DMS79 treated with DMSO at 0.1 percent for 48 hours (cell line): ENCODE data around the gene CAPN9.

Experiments used
- DNase-seq: peaks from one replicate; lab custom pipeline; 2025; lab: John Stamatoyannopoulos, UW

CAPN9 gene

DNA sequence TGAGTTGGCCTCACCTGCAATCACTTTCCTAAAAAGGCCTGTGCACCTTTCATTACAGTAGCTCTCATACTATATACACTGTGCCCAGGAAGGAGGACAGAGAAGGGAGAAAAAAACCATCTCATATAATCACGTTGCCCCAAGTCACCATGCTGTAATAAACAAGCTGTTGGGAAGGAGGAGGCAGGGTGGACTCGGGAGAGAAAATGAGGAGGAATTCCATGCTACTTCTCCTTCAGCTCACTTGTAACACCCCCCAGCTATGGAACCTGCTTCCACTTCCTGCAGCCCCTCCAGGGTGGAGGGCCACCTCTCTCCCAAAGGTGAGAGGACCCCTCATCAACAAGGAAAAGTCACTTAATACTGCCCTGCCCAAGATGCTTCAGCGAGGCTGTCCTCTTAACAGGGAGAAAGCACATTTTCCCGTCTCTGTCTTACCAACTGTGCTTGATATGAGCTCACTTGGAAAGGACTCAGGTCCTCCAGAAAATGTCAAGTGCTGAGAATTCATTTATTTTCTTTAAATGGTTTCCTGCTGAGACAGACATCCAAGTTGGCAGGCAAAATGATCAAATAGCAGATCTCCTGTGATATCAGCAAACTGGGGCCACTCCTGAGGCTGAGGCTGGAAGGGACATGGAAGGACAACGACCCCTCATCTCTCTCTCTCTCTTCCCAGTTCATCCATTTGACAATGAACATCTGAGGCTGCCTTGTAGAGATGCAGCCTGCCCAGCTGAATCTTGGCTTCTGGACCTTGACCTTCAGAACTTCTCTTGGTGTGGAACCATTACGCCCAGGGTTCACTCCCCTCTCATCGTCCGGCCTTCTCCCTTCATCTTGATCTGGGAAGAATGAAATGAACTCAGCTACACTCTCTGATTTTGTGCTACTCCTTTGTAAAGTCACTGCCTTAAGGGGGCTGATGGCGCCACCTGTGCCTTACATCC lies 54.0 kb downstream of the CAPN9 start:
- no peak for DNase-seq

DNA sequence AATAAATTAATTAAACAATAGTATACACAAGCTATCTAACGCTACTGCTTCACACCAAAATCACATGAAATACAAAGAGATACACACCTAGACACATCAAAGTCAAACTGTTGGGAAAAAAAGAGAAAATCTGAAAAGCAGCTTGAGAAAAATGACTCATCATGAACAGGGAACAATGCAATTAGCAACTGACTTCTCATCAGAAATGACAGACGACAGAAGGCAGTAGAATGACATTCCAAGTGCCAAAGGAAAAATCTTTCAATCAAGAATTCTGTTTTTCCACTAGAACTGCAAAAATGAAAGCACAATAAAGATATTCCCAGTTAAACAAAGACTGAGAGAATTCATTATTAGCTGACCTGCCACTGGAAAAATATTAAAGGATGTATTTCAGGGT lies 57.2 kb downstream of the CAPN9 start:
- no peak for DNase-seq

DNA sequence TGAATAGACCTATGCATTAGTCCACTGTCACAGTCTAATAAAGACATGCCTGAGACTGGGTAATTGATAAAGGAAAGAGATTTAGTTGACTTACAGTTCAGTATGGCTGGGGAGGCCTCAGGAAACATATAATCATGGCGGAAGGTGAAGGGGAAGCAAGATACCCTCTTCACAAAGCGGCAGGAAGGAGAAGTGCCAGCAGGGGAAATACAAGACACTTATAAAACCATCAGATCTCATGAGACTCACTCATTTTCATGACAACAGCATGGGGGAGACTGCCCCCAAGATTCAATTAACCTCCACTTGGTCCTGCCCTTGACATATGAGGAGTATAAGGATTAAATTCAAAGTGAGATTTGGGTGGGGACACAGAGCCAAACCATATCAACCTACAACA lies 59.4 kb downstream of the CAPN9 start:
- DNase-seq, result no peak

DNA sequence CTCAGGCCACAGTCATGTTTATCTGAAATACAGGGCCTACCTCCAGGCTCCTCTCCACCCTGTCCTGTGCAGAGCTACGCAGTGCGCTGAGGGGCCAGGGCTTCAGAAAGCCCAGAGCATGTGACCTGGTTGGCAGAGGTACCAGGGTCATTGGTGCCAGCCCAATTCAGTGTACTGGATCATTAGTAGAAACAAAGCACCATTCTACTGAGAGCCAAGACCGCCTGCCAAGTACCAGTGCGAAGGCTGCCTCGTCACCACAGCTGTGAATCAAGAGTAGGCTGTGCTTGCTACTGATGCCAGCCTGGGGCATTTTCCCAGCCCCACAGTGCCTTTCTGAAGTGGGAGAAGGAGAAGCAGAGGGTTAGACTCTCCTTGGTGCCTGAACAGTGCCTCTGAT lies 59.8 kb downstream of the CAPN9 start:
- no peak for DNase-seq

DNA sequence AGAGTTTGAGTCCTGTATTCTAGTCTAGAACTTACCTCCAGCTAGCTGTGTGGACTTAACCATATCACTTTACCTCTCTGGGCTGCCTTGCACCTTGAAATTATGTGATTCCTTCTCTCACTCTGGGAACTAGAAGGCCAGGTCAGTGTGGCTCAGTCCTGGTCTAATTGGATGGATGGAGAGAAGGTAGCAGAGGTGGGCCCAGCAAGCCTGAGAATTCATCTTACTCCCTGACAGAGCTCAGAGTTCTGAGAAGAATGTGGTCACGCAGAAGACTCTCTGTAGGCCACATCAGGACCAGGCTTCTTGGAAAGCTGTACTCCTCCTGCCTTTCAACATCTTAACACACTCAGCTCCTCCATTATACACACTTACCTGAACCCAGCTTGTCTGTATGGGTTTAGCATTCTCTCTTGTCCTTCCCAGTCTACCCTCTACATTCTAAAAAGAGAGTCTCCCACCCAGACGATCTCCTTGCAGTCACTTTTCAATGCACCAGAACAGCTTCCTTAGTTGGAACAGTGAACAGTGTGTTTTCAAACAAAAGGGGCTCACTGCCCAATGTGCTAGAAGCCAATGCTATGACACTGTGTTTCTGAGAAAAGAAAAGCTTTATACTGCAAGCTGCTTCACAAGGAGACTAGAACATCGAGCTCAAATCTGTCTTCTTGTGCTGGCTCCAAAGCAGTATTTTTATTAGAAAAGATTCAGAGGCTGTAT lies 60.5 kb downstream of the CAPN9 start:
- DNase-seq, result no peak

DNA sequence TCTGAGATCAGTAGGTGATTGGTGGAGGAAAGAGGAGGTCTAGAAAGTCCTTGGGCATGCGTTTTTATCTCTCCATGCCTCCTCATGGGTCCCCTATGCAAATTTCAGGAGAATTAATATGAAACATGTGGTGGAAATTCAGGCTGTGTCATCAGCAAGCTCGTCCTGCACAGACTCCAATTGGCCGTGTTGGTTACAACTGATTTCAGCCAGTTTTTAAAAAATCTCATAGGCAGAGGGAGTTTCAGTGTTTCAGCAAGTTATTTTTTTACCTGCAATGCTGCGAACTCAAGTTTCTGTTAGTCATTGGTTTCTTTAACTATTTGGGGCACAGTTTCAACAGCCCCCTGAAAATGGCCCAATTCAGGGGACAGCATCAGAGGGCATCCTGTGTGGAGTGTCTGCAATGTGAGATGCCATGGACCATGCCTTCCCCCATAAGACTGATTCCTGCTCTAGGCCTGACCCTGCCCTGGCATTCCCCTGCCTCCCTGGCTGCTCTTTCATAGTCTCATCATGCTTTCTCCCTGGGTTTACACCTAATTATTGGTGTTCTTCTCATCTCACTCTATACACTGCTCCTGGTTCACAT lies 61.2 kb downstream of the CAPN9 start:
- DNase-seq, result no peak

DNA sequence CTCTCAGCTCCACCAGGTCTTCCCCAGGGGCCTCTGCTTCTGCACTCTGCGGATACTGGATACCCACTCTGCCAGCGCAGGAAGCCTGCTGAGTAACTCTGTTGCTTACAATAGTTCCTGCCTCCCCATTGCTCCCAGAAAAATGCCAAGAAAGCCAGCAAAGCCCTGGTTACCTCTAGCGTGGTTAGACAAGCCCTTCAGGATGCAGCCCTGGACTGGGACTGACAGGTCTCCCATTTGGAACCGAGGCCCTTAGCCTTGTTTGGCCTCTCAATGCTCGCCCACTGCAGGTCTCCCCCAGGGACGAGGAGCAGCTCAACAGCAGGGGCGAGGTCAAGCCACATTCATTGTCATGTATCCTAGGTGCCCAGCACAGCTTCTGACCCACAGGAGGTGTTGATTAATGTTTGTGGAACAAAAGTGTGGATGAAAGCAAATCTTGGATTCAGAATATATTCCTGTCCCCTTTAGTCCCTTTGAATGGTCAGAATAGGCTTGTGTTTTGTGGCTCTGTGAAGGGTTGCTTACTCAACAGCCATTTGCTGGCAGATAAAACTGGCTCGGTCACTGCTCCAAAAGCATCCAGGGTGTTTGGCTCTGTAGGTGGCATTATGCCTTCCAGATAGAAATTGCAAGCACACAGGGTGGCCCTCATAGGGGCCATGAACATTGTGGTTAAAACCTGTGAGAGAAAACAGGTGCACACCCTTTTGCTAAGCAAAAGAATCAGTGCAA lies 62.2 kb downstream of the CAPN9 start:
- no peak for DNase-seq

DNA sequence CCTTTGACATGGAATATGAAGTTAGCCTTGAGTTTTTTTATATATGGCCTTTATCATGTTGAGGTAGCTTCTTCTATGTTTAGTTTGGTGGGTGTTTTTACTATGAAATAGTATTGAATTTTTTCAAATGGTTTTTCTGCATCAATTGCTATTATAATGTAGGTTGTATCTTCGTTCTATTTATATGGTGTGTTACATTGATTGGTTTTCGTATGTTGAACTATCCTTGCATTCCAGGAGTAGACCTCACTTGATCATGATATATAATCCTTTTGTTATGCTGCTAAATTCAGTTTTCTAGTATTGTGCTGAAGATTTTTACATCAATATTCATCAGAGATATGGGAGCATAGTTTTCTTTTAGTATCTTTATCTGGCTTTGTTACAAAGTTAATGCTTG lies 65.4 kb downstream of the CAPN9 start:
- no peak for DNase-seq

DNA sequence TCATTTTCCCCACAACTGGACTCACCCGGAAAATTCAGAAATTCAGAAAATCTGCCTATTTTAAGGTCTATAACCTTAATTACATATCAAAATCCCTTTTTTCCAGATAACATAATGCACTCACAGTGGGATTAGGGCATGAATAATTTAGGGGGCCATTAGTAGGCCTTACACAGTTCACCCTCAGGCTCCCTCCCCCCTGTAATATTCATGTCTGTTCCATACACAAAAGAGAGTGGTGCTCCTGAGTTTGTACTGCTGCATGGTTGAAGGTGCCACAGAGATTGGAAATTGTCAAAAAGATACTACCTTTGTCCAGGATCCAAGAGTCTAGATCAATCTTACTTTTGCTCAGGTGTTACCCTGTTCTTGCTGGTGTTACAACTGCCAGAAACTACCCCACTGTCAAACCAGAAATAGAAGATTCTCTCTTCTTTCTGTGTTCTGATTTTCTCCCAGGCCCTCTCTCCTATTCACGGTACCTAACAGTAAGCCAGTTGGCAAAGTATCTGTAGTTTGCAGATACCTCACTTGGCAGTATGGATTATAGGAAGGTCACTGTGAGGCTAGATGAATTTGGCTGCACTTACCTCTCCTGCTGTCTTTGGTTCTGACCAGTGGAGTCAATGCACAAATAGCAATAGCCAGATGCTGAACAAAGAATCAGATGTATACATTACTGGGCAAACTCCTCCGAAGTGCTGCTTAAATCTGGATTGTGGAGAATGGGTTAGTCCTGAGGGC lies 67.9 kb downstream of the CAPN9 start:
- no peak for DNase-seq

DNA sequence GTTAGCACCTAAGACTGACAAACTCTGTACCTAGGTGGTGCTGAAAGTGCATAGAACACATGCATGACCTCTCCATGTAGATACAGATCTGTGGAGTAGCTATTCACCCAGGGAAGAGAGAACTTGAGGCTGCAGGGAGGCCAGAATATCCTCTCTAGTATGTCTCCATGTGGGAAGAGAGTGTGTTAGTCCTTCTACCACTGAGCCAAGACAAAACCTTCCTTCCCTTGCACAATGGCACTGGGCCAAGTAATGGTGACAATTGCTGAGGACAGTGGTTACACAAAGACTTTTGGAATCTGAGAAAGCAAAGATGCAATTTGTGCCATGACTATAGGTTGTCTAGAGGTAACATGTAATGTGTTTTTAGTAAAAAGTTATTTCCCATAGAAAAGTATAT lies 68.8 kb downstream of the CAPN9 start:
- DNase-seq, result no peak

DNA sequence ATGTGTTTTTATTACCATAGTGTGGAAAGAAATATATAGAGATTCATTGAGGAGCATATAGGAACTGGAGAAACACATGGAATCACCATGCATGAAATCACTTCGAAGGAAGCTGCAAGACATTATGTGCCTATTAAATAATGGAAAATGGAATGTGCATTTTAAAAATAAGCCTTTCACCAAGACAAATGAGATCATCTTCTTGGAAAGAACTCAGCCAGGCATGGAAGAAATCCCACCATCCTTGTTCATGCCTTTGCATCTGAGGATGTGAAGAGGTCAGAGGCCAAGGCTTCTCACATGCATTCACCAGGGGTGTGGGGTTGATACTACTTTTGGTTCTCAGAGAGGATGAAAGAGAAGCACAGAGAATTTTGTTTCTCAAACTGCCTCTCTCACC lies 71.2 kb downstream of the CAPN9 start:
- no peak for DNase-seq

DNA sequence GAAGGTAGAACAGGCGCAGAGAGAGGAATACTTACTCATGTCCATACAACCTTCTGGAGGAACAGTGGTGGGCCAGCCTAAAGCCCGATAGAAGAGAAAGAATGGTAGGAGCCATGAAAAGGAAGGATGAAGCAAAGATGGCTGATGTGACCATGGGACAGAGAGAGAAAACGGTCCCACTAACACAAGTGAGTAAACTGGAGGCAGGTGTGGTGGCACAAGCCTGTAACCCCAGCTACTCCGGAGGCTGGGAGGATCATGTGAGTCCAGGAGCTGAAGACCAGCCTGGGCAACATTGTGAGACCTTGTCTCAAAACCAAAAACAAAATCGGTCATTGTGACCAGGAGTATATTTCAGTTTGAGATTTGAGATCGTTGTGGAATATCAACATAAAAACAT lies 71.7 kb downstream of the CAPN9 start:
- DNase-seq, result no peak

DNA sequence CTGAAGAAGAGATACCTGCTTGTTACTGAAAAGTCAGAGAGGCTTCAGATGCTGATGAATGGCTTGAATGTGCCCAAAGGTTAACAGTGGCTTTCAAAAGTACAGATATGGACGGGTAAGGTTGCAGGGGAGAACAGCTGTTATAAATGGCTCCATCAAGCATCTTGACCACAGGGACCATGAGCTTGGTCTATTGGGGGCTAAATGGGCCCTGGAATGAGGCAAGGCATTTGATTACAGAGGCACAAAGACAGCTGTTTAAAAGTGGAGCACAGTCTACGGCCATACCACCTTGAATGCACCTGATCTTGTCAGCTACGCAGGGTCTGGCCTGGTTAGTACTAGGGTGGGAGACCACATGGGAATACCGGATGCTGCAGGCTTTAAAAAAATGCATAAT lies 72.8 kb downstream of the CAPN9 start:
- no peak for DNase-seq

DNA sequence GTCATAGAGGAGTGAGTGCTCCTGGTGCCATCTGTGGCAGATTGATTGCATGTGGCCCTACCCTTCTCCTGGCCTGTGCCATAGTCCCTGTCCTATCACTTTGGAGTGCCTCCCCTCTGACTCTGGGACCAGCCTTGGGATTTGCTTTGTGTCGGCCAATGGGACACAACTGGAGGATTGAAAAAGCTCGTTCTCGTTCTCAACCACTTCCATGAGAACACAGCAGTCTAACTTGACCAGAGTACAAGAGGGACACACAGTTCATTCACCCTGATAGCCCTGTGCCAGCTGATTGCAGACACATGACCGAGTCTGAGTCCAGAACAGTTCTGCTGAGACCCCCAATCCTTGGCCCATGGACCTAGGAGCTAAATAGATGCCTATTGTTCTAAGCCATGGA lies 73.4 kb downstream of the CAPN9 start:
- no peak for DNase-seq

DNA sequence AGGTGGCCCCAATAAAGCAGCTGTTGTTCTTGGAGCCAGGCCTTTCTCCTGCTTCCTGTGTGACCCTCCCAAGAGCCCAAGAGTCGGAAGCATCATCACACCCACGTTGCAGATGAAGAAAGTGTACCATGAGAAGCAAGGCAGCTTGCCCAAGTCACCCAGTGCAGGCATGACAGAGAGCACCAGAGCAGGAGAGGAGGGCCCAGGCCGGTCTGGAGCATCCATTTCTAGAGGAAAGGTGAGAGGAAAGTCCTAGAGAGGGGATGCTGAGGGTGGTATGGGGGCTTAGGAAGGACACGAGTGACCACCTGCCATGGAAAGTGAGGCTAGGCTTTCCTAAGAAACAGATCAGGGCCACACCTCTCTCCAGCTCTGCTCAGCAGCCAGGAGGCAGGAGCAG lies 74.2 kb downstream of the CAPN9 start:
- DNase-seq, result no peak

DNA sequence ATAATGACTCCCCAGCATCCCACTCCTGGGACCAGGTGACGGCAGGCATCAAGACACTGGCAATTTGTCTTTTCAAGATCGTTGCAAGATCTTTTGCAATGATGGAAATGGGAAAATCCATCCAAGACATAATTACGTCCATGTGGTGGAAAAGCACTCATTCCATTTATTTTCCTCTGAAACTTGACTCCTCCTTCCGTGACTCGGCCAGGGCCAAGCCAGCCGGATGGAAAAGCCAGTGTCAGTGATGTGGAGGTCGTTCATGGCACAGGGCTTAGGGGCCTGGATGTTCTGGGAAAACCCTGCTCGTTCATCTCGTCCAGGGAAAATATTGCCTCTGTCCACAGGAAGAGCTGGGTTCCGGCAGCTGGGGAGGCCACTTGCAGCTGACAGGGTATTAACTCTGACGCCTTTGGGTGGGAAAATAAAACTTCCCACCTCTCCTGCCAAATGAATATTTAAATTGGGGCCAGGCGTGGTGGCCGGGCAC lies 74.9 kb downstream of the CAPN9 start:
- no peak for DNase-seq

DNA sequence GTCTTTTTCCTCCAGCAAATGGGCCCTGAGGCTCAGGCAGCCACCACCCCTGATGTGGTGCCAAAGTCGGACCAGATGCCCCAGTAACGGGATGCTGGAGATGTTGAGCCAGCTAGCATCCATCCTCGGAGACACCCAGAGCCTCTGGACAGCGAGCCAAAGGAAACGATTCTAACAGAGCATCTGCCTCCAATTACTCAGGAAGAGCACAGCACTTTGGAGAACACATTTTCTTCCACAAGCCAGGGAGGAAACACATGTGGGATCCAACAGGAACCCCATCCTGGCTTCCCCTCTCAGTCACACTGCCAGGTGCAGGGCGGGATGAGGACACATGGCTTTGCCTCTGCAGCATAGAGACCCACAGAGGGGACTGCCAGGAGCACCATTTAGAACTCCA lies 76.2 kb downstream of the CAPN9 start:
- DNase-seq, result no peak

DNA sequence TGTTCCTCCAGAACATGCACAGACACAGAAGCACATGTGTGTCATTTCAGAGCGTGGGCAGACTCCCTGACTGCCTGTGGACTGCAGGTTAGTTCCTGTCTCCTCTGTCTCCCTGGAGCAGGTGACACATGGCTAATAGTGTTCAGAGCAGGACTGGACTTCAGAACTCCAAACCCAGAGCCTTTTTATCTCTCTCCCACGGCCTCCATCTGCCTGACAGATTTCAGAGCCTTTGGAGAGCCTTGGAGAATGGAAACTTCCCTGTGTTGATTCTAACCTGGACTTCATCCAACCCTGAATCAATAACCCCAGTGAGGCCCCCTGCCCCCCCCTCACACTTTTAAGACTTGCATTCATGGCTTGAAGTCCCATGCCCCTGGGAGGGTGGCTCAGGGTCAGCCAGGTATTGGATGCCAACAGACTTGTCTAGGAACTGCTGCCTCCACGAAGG lies 76.8 kb downstream of the CAPN9 start:
- DNase-seq, result no peak

DNA sequence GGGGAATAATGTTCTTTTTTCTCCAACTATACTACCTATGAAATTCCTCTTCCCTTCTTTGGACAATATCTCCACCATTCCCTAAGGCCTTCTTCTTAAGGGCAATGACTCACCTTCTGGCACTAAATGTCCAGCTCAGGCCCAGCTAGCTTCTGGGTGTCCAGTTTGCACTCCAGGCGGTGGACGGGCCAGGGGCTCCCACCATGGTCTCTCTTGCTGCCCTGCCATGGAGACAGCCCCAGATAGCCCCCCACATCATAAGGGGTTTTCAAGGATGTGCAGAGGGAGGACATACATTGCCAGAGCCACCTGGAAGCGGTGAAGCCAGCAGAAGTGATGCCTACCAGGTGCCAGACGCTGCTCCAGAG lies 77.3 kb downstream of the CAPN9 start:
- no peak for DNase-seq

DNA sequence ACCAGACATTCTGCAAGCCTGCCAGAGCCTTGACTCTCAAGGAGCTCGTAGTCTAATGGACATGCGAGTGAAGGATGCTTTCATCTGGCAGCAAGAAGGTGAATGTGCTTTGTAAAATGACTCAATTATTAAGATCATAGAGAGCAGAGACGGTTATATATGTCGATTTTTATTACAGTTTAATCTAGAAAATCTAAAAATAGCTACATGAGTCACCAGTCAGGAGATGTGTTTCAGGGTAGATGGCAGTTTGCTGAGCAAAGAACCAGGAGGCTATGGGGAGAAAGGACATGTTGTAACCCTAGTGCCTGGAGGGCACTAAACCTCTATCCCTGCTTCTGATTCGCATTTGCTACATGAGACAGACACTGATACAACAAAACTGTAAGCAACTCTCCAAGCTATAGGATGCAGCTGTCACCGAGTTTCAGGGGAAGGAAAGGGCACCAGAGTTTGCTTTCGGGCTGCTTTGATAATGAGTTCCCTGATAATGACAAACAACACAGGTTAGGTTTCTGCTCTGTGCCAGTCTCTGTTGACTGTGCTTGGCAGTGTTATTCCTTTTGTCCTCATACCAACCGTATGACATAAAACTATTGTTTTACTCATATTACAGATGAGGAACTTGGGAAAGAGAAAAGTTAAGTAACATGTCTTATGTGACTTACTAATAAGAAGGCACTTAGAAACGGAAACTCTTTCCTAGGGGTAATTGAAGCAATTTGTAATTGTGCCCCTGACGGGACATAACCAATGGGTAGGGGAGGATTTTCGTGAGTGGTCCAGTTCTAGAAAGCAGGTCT lies 77.9 kb downstream of the CAPN9 start:
- DNase-seq, result peak; percentile 51

DNA sequence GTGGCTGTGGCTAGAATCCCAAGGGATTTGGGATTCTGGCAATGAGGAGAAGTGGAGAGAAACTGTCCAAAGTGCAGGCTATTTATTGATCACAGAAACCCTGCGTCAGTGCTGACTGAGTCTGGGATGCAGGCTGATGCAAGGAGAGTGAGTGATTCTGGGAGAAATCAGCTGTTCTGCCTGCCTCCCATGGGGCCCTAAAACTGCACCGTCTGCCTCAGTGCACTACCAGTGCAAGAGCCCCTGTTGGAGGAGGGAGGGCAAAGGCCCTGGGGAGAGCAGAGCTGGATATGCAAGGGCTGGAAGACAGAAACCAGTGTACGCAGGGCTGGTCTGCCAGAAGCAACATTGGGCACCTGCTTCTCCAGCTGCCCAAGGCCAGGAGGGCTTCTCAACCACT lies 78.6 kb downstream of the CAPN9 start:
- no peak for DNase-seq
